ENCODE data around the gene NLRP10. TPM values are rescaled to one million over a fixed set of nuclear protein-coding genes. Genes with fewer than 3 reads are reported as not detected.
A peak's percentile ranks its signal among the peaks of the same experiment; 100 is the strongest.

Gene NLRP10
- total RNA-seq, 3 donors from 2014 or later, result not detected

DNA sequence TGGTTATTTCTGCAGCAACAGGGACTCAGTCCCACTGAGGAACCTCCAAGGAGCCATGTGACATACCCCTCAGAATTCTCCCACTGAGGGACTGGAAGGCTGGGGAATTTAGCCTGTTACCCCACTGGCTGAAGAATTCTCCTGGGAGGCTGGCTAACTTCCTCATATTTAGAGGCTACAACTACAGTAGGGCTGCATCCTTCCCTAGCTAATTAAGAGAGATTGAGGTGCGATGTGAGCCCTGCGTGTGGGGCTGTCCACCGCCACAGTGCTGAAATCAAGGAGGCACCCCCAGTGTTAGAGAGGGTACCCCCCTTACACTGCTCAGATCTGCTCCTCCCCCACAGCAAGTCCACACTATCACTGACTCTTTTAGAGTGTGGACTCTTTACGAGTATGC is 43.0 kb upstream of the NLRP10 start:
- DNase-seq (no peak), ATAC-seq (no peak)
- TF ChIP-seq, protein P1, sequence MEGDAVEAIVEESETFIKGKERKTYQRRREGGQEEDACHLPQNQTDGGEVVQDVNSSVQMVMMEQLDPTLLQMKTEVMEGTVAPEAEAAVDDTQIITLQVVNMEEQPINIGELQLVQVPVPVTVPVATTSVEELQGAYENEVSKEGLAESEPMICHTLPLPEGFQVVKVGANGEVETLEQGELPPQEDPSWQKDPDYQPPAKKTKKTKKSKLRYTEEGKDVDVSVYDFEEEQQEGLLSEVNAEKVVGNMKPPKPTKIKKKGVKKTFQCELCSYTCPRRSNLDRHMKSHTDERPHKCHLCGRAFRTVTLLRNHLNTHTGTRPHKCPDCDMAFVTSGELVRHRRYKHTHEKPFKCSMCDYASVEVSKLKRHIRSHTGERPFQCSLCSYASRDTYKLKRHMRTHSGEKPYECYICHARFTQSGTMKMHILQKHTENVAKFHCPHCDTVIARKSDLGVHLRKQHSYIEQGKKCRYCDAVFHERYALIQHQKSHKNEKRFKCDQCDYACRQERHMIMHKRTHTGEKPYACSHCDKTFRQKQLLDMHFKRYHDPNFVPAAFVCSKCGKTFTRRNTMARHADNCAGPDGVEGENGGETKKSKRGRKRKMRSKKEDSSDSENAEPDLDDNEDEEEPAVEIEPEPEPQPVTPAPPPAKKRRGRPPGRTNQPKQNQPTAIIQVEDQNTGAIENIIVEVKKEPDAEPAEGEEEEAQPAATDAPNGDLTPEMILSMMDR (IDR thresholded peaks at IDR 0.05), result no peak
- H3K36me3 ChIP-seq (ENCODE audit: low read depth), result no peaks in the 10 kb centered on the region
- no peaks in the 10 kb centered on the region for H3K9me3 ChIP-seq
- H3K4me3 ChIP-seq, result no peak overlapping the region
- H3K4me1 ChIP-seq (ENCODE audit: low read depth), result no peaks in the 10 kb centered on the region
- intact Hi-C loops (cut with DNase I, micrococcal nuclease), result loop anchor here in 1 of 2 donors (5.0 kb wide), 1 partner anchor 89 kb away; no protein-coding TSS in a partner anchor

DNA sequence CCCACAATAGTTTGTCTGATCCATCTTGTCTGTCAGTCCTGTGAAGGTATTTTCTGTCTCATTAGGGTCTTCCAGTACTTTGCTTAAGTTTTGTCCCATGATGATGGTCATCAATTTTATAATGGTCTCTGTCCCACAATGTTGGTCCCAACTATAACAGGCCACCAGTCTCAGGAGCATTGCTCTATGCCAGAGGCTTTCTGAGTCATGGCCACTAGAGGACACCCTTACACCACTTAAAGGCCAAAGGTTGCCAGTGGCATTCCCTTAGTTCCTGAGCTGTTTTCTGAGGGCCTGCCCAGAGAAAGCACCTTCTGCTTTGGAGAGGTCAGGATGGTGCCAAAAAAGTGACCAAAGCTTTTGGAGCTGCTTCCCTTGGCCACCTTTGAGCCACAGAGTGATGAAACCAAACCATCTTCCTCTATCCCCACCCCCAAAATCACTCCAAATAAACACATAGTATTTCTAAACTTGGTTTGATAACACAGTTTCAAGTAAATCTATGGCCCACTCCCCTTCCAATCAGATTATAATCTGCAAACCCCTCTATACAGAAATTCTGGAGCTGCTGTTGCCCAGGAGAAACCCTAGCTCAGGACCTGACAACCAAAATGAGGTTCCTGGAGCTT is 41.2 kb upstream of the NLRP10 start:
- no peaks in the 10 kb centered on the region for H3K4me1 ChIP-seq (ENCODE audit: low read depth)
- DNase-seq (peak in 1 of 3 donors; percentile 79), ATAC-seq (peak; percentile 88)
- intact Hi-C loops (cut with DNase I, micrococcal nuclease), result loop anchor here in 1 of 2 donors (5.0 kb wide), 1 partner anchor 91 kb away; no protein-coding TSS in a partner anchor
- no peak overlapping the region for H3K4me3 ChIP-seq
- no peaks in the 10 kb centered on the region for H3K9me3 ChIP-seq
- no peaks in the 10 kb centered on the region for H3K36me3 ChIP-seq (ENCODE audit: low read depth)
- TF ChIP-seq, protein P1 (IDR thresholded peaks at IDR 0.05), result peak; percentile 55

DNA sequence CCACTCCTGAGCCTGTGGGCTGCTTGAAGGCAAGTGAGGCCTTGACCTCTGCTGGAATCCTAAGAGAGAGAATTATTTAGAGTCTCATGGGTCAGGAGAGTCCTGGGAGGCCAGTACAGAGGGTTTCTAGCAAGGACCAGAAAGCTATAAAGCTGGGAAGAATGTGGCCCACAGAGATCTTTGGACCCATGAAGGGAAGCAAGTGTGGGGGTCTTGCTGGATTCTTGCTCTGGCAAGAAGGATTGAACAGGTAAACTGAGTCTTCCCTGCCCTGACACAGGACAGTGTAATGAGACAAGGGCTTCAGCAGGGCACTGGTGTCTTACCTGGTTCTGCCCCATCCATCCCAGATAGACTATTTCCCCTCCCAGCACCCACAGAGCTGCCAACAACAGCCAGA is 40.3 kb upstream of the NLRP10 start:
- DNase-seq (no peak), ATAC-seq (no peak)
- intact Hi-C loops (cut with DNase I, micrococcal nuclease), result loop anchor here in 1 of 2 donors (5.0 kb wide), 1 partner anchor 92 kb away; no protein-coding TSS in a partner anchor
- Histone ChIP-seq H3K4me3 (no peak overlapping the region), H3K9me3 (no peaks in the 10 kb centered on the region), H3K36me3 (ENCODE audit: low read depth) (no peaks in the 10 kb centered on the region), H3K4me1 (ENCODE audit: low read depth) (no peaks in the 10 kb centered on the region)
- TF ChIP-seq, protein P1 (IDR thresholded peaks at IDR 0.05), result no peak

DNA sequence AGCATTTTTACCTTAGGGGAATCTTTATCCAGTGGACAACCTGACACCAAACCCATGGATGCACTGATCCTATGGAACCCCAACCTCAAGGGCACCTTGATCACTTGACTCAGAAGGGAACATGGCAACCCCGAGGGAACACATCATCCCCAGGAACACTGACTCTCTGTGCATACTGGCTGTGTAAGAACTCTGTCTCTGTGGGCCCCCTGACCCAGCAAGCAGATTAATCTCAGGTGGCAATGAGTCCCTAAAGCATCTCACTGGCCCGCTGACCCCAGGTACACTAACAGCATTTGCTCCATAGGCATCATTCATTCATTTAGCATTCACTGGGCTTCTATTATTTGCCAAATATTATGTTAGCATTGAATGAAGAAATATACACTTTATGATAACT is 38.8 kb upstream of the NLRP10 start:
- H3K4me3 ChIP-seq, result no peak overlapping the region
- ATAC-seq (no peak), DNase-seq (no peak)
- no peaks in the 10 kb centered on the region for H3K36me3 ChIP-seq (ENCODE audit: low read depth)
- H3K4me1 ChIP-seq (ENCODE audit: low read depth), result no peaks in the 10 kb centered on the region
- intact Hi-C loops (cut with DNase I, micrococcal nuclease), result no loop called here
- TF ChIP-seq, protein P1 (IDR thresholded peaks at IDR 0.05), result no peak
- H3K9me3 ChIP-seq, result no peaks in the 10 kb centered on the region

DNA sequence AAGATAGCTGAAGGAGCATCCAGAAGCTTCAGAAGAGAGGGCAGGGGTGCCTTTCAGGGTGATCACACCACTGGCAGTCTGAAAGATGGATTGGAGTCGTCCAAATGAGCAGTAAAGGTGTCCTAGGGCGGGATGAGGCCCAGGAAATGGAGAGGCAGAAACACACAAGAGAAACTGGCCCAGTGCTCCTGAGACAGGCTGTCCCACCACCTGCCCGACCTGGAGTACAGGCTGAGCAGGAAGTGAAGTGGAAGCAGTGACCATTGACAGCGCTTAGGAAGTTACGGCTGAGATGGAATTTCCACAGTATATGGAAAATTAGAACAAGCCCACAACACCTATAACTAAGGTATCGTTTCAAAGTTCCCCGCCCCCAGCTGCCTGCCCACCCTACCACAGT is 37.9 kb upstream of the NLRP10 start:
- DNase-seq (no peak), ATAC-seq (no peak)
- no peaks in the 10 kb centered on the region for H3K4me1 ChIP-seq (ENCODE audit: low read depth)
- H3K9me3 ChIP-seq, result no peaks in the 10 kb centered on the region
- H3K36me3 ChIP-seq (ENCODE audit: low read depth), result no peaks in the 10 kb centered on the region
- H3K4me3 ChIP-seq, result no peak overlapping the region
- intact Hi-C loops (cut with DNase I, micrococcal nuclease), result no loop called here
- TF ChIP-seq, protein P1 (IDR thresholded peaks at IDR 0.05), result no peak
